ENCODE results near the gene ANKRD60.

ANKRD60 gene

GRCh38 chr20:58192567-58192966, 35.9 kb downstream of the ANKRD60 start:
- Histone ChIP-seq H3K27ac (ENCODE audit: low read length) (no peak overlapping the region), H3K9me3 (ENCODE audit: insufficient read depth, low read length, severe bottlenecking) (no peaks in the 10 kb centered on the region), H3K4me2 (ENCODE audit: insufficient read depth, low read length) (no peak overlapping the region), H2AFZ (ENCODE audit: low read depth, low read length) (no peak overlapping the region), H4K20me1 (ENCODE audit: insufficient read depth, low read length) (peaks cover 4% of the 10 kb centered on the region), H3K4me1 (ENCODE audit: insufficient read depth, low read length) (no peaks in the 10 kb centered on the region), H3K79me2 (ENCODE audit: insufficient read depth, low read length) (no peaks in the 10 kb centered on the region), H3K36me3 (ENCODE audit: insufficient read depth, low read length) (no peaks in the 10 kb centered on the region), H3K27me3 (ENCODE audit: insufficient read depth, low read length, poor library complexity) (peaks cover 4% of the 10 kb centered on the region), H3K9ac (ENCODE audit: low read depth, low read length) (no peak overlapping the region), H3K4me3 (ENCODE audit: low read depth in 1 of 2, low read length in 2 of 2) (no peak overlapping the region)
- DNase-seq (peak; percentile 42), ATAC-seq (ENCODE audit: insufficient read depth, low read depth) (peak; percentile 54; the same call in 1 of the 3 replicates)
- TF ChIP-seq EZH2 (IDR thresholded peaks at IDR 0.05; ENCODE audit: borderline replicate concordance, low read depth, low read length, severe bottlenecking): no peak
- TF ChIP-seq CTCF (IDR thresholded peaks at IDR 0.05; ENCODE audit: borderline replicate concordance, extremely low read depth, low read length, poor library complexity, severe bottlenecking): peak; percentile 83

GRCh38 chr20:58192065-58192464, 36.4 kb downstream of the ANKRD60 start:
- H3K9me3 ChIP-seq (ENCODE audit: insufficient read depth, low read length, severe bottlenecking): no peaks in the 10 kb centered on the region
- H3K79me2 ChIP-seq (ENCODE audit: insufficient read depth, low read length): no peaks in the 10 kb centered on the region
- no peak overlapping the region for H2AFZ ChIP-seq (ENCODE audit: low read depth, low read length)
- H3K4me3 ChIP-seq (ENCODE audit: low read depth in 1 of 2, low read length in 2 of 2): no peak overlapping the region
- TF ChIP-seq EZH2 (IDR thresholded peaks at IDR 0.05; ENCODE audit: borderline replicate concordance, low read depth, low read length, severe bottlenecking): no peak
- no peak for TF ChIP-seq CTCF (IDR thresholded peaks at IDR 0.05; ENCODE audit: borderline replicate concordance, extremely low read depth, low read length, poor library complexity, severe bottlenecking)
- no peak overlapping the region for H3K9ac ChIP-seq (ENCODE audit: low read depth, low read length)
- no peak overlapping the region for H3K4me2 ChIP-seq (ENCODE audit: insufficient read depth, low read length)
- peaks cover 4% of the 10 kb centered on the region for H3K27me3 ChIP-seq (ENCODE audit: insufficient read depth, low read length, poor library complexity)
- no peaks in the 10 kb centered on the region for H3K36me3 ChIP-seq (ENCODE audit: insufficient read depth, low read length)
- no peaks in the 10 kb centered on the region for H3K4me1 ChIP-seq (ENCODE audit: insufficient read depth, low read length)
- H4K20me1 ChIP-seq (ENCODE audit: insufficient read depth, low read length): peaks cover 4% of the 10 kb centered on the region
- no peak overlapping the region for H3K27ac ChIP-seq (ENCODE audit: low read length)
- no peak for ATAC-seq (ENCODE audit: insufficient read depth, low read depth)
- DNase-seq: no peak

GRCh38 chr20:58188527-58188926, 39.9 kb downstream of the ANKRD60 start:
- H3K79me2 ChIP-seq (ENCODE audit: insufficient read depth, low read length): no peaks in the 10 kb centered on the region
- H4K20me1 ChIP-seq (ENCODE audit: insufficient read depth, low read length): peaks cover 4% of the 10 kb centered on the region
- no peak for ATAC-seq (ENCODE audit: insufficient read depth, low read depth)
- H3K9ac ChIP-seq (ENCODE audit: low read depth, low read length): no peak overlapping the region
- H3K27ac ChIP-seq (ENCODE audit: low read length): no peak overlapping the region
- H3K4me2 ChIP-seq (ENCODE audit: insufficient read depth, low read length): no peak overlapping the region
- H3K36me3 ChIP-seq (ENCODE audit: insufficient read depth, low read length): no peaks in the 10 kb centered on the region
- H3K4me1 ChIP-seq (ENCODE audit: insufficient read depth, low read length): no peaks in the 10 kb centered on the region
- TF ChIP-seq CTCF (IDR thresholded peaks at IDR 0.05; ENCODE audit: borderline replicate concordance, extremely low read depth, low read length, poor library complexity, severe bottlenecking) (no peak), EZH2 (IDR thresholded peaks at IDR 0.05; ENCODE audit: borderline replicate concordance, low read depth, low read length, severe bottlenecking) (no peak)
- peaks cover 18% of the 10 kb centered on the region for H3K27me3 ChIP-seq (ENCODE audit: insufficient read depth, low read length, poor library complexity)
- DNase-seq: no peak
- H2AFZ ChIP-seq (ENCODE audit: low read depth, low read length): no peak overlapping the region
- H3K9me3 ChIP-seq (ENCODE audit: insufficient read depth, low read length, severe bottlenecking): no peaks in the 10 kb centered on the region
- H3K4me3 ChIP-seq (ENCODE audit: low read depth in 1 of 2, low read length in 2 of 2): no peak overlapping the region

- no peak overlapping the region for H3K4me2 ChIP-seq (ENCODE audit: insufficient read depth, low read length)
- no peak overlapping the region for H3K27ac ChIP-seq (ENCODE audit: low read length)
- no peak overlapping the region for H3K4me3 ChIP-seq (ENCODE audit: low read depth in 1 of 2, low read length in 2 of 2)
- H3K9me3 ChIP-seq (ENCODE audit: insufficient read depth, low read length, severe bottlenecking): no peaks in the 10 kb centered on the region
- no peaks in the 10 kb centered on the region for H3K79me2 ChIP-seq (ENCODE audit: insufficient read depth, low read length)
- no peak overlapping the region for H2AFZ ChIP-seq (ENCODE audit: low read depth, low read length)
- no peak for ATAC-seq (ENCODE audit: insufficient read depth, low read depth)
- DNase-seq: no peak
- H4K20me1 ChIP-seq (ENCODE audit: insufficient read depth, low read length): no peaks in the 10 kb centered on the region
- no peaks in the 10 kb centered on the region for H3K4me1 ChIP-seq (ENCODE audit: insufficient read depth, low read length)
- no peak for TF ChIP-seq CTCF (IDR thresholded peaks at IDR 0.05; ENCODE audit: borderline replicate concordance, extremely low read depth, low read length, poor library complexity, severe bottlenecking)
- no peak for TF ChIP-seq EZH2 (IDR thresholded peaks at IDR 0.05; ENCODE audit: borderline replicate concordance, low read depth, low read length, severe bottlenecking)
- no peak overlapping the region for H3K9ac ChIP-seq (ENCODE audit: low read depth, low read length)
- no peaks in the 10 kb centered on the region for H3K36me3 ChIP-seq (ENCODE audit: insufficient read depth, low read length)
- peaks cover 20% of the 10 kb centered on the region for H3K27me3 ChIP-seq (ENCODE audit: insufficient read depth, low read length, poor library complexity)
These were observed 43.5 kb downstream of the ANKRD60 start for GRCh38 chr20:58184984-58185383.
